GM19372 (cell line): ENCODE data around the gene TMEM190.

Experiments
- ATAC-seq: cut with Tn5 transposase; IDR thresholded peaks from one replicate; pipeline ENCODE4 v1.9.1; 2021; ENCODE audit warnings: mild to moderate bottlenecking, low read depth, moderate library complexity; ENCODE audit not compliant: unreplicated experiment

TMEM190 gene

DNA sequence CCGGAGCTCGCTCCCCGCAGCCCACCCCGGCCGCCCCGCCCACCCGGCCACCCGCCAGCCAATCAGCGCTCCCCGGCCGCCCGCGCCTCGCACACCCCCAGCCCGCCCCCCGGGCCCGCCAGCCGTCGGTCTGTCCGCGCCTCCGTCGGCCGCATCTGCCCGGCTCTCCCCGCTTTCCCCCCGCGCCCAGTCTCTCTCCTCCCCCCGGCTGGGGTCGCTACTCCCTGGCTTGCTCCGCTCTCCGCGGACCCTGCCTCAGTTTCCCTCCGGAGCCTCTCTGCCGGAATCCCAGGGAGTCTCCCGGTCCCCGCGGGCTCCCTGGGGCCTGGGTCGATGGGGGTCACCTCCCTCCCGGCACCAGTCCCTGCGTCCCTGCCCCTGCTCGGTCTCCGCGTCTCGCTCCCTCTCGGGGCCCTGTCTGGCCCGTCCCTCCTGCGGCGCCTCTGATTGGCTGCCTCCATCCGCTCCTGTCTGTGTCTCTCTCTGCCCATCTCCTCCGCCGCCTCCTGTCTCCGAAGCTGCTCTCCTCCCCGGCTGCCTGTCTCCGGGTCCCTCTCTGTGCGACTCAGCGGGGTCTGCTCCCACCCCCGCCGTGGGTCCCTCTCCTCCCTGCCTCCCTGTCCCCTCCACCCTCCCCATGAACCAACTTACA is 6.8 kb upstream of the TMEM190 start:
- no peak for ATAC-seq

DNA sequence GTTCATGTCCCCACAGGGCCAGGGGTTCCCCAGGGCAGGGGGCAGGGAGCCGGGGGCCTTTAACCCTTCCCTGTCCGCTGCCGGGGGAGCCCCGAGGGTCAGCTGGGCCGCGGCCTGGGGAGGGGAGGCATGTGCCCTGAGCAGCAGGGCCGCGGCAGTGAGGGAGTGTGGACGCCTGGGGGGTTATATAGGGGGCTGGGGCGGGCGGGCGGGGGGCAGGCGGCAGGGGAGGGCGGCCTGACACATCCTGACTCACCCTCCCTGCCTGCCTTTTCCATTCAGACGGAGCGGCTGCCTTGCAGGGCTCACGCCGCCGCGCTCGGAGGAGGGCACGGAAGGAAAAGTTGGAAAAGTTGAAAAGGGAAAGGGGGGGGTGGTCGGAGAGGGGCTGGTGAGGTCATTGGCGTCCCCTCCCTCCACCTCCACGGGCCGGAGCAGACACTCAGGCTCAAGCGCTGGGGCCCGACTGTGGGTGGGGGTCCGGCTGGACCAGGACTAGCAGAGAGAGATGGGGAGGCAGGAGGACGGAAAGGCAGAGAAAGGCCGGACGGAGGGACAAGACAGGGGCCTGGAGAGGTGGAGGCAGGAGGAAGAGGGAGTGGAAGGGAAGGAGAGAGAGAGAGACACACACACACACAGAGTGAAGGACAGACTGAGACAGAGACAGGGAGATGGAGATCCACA is 6.2 kb upstream of the TMEM190 start, which contains the start of gene IL11:
IL11 (minus strand) TSS at position 159 of the 684 bp plus-strand sequence; CDS start at position 6, 153 bp downstream.
- no peak for ATAC-seq

DNA sequence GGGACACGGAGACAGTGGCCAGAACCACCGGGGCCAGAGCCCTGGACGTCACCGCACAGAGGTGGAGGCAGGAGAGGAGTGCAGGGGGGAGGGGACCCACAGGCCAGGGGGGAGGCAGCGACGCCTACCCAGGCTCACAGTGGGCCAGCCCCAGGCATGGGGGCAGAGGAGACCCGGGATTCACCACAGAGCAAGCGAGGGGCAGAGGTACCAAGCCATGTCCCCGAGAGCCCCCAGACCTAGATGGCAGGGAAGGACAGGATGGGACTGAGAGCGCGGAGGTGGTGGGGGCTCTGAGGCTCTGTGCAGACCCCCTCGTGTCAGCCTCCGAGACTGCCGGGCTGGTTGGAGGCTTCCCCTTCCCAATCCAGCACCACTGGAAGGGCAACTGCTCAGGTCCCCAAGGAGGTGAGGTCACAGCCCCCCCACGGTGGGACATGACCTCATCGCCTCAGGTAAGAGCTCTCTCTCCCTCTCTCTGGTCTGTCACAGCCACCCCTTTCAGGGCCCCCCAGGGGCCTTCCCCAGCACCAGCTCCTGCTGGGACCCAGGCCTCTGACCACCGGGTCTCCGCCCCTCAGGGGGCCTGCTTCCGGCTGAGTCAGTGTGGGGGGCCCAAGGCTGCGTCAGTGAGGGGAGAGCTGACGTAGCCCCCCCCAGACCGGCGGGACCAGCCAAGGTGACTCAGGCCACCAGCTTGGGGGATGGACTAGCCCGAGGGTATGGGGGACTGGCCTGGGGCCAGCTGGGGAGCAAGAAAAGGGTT is 4.1 kb upstream of the TMEM190 start:
- ATAC-seq, result no peak

DNA sequence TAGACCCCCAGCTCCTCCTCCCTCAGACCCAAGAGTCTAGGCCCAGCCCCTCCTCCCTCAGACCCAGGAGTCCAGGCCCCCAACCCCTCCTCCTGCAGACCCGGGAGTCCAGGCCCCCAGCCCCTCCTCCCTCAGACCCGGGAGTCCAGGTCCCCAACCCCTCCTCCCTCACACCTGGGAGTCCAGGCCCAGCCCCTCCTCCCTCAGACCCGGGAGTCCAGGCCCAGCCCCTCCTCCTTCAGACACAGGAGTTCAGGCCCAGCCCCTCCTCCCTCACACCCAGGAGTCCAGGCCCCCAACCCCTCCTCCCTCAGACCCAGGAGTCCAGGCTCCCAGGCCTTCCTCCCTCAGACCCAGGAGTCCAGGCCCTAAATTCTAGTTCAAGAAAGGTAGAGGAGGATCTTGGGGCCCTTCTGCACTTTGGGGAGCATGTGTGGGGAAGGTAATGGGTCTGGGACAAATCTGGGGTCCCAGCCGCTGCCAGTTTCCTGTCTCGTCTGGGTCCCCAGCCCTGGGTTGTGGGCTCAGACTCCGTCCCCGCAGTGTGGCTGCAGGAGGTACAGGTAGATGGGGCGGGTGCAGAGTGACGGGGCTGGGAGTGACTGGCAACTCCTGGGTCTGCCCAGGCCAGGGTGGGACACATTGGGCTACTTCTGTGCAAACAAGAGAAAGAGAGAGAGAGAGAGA is 3.2 kb upstream of the TMEM190 start:
- no peak for ATAC-seq

DNA sequence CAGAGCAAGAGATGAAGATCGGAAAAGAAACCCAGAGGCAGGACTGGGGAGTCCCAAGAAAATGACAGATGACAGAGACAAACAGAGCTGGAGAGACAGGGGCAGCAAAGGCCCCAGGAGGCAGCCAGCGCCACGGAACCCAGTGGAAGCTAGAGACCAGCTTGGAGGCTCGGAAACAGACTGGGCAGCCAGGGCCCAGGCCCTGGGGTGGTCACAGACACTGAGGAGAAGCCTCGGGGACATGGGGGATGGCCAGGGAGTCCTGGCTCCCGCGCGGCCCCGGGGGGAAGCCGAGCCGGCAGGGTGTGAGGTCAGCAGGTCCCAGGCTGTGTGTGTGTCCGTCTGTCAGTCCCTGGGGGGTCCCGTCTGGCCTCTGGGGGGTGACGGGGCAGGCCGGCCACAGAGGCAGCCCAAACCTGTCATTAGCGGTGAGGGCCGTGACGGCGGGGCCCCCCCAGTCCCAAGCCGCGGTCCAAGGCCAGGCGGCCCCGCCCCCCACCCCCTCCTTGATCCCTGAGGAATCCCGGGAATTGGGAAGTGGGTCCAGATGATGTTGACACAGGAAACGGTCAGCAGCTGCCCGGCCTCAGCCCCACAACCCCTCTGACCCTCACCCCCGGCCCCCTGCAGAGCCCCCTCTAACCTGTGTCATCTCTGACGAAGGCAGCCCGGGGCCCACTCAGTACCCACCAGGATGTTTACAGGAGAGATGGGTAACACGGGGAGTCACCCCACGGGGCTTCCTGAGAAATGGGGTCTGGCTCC is 2.5 kb upstream of the TMEM190 start:
- ATAC-seq, result no peak

DNA sequence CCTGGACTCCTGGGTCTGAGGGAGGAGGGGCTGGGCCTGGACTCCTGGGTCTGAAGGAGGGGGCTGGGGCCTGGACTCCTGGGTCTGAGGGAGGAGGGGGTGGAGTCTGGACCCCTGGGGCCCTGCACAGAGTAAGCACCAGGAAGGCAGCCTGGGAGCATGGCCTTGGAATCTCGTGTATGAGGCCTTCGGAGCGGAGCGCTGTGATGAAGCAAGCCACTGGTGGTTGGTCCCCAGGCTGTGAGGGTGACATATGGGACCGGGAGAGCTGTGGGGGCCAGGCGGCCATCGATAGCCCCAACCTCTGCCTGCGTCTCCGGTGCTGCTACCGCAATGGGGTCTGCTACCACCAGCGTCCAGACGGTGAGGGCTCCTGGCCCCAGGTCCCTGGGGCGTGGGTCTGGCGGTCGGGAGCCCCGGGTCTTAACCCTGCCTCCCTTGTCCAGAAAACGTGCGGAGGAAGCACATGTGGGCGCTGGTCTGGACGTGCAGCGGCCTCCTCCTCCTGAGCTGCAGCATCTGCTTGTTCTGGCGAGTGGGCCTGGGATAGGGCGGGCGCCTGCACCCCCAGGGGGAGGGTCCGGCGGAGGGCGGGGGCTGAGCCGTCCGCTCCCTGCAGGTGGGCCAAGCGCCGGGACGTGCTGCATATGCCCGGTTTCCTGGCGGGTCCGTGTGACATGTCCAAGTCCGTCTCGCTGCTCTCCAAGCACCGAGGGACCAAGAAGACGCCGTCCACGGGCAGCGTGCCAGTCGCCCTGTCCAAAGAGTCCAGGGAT is 918 bp downstream of the TMEM190 start:
- ATAC-seq, result no peak

DNA sequence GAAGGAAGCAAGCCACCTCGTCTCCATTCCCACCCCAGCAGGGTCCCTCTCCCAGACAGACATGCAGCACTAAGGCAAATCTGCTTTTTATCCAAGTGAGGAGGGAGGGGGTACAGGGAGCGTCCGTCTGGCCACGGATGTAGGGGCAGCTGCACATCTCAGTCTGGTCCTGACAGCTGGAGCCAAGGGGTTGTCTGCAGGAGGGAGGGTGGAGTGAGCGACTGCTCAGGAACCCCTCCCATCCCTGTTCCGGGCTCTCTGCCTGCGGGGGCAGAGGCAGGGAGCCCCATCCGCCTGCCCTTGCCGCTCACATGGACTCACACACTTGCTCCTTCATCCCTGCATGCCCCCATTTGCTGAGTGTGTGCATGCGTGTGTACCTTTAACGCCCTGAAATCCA is 2.5 kb downstream of the TMEM190 start:
- ATAC-seq, result no peak

DNA sequence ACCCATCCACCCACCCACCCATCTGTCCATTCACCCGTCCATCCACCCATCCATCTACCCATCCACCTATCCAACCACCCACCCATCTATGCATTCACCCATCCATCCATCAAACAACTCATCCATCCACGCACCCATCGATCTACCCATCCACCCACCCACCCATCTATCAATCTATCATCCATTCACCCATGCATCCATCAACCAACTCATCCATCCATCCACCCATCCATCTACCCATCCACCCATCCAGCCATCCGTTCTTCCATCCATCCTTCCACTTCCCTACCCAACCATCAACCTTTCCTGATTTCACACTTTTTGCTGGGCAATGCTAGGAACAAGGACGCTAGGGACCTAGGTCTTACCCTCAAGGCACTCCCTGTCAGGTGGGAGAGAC is 5.4 kb downstream of the TMEM190 start:
- no peak for ATAC-seq

DNA sequence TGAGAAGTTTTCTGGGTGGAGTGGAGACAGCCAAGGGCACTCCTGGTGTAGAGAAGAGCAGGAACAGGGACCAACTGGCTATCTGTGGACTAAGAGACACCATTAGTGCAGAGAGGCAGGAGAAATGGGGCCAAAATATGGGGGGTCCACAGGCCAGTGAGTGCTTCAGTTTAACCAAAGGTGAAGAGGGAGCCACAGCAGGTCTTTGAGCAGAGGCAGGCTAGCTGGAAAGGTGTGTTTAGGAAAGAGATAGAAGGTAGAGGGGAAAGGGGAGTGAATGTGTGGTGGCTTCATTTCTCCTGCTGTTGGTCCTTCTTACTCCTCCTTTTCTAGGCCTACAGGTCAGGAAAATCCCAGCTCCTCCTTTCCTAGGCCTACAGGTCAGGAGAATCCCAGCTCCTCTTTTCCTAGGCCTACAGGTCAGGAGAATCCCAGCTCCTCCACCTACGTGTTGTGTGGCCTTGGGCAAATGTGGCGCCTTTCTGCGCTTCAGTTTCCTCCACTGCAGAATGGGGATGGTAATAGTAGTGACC is 6.0 kb downstream of the TMEM190 start:
- no peak for ATAC-seq

DNA sequence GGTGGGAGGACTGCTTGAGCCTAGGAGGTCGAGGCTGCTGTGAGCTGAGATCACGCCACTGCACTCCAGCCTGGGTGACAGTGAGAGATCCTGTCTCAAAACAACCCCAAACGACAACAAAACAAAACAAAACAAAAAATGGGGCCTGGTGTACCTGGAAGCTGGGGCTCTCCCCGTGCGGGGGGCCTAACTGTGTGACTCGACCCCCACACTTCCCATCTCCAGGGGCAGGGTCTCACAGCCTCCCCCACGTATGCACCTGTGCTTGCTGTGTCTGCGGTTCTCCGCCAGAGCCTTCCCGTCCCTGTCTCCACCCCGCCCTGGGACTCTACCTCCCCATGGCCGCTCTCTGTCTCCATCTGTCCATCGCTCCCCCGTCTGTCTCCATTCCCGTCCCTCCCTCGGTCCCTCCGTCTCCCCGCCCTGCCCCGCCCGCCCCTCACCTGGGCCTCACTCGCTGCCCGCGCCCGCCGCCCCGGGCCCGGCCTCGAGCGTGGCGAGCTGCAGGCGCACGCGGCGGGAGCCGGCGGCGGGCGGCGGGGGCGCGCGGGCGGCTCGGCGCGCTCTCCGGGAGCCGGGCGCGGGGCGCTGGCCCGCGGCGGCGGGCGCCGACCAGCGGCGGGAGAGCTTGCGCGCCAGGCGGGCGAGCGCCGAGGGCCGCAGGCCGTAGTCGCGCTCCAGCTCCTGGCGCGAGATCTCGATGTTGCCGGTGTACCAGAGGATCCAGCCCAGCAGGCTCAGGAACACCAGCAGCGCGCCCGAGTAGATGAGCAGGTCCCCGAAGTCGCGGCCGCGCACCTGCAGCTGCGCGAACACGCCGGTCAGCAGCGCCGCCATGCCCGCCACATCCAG is 6.9 kb downstream of the TMEM190 start:
- ATAC-seq, result no peak

DNA sequence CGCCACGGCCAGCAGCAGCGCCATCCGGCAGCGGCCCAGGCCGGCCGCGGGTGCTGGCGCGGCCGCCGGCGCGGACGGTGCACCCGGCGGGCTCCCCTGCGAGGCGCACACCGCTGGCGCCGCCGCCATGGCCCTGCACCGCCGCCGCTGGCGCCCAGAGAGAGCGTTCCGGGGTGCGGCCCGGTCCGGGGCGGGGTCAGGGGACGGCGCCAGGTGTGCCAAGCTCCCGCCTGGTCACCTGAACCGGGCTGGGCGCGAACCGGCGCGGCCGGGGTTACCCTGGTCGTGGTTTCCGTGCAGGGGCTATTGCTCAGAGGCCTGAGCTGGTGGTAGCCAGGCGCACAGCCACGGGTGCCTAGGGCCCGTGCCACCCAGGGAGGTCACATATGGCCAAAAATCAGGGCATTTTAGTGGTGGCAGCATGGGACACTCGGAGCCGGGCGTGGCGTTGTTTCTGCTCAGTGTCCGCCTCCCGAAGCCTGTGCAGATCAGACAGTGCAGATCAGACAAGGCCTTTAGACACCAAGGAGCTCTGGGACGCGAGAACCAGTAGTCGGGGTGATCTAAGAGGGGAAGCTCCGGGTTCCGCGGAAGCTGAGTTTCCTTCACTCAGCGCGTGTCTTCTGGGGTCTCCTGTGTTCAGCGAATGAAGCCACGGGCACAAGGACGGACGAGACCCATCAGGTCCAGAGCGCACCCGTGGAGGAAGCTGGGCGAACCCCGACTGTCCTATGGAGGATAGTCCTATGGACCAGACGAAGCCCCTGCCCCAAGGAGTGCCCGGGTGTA is 7.7 kb downstream of the TMEM190 start, which contains the start of gene TMEM238:
TMEM238 (minus strand) TSS at position 162 of the 789 bp plus-strand sequence; CDS start at position 129, 33 bp downstream.
- no peak for ATAC-seq

DNA sequence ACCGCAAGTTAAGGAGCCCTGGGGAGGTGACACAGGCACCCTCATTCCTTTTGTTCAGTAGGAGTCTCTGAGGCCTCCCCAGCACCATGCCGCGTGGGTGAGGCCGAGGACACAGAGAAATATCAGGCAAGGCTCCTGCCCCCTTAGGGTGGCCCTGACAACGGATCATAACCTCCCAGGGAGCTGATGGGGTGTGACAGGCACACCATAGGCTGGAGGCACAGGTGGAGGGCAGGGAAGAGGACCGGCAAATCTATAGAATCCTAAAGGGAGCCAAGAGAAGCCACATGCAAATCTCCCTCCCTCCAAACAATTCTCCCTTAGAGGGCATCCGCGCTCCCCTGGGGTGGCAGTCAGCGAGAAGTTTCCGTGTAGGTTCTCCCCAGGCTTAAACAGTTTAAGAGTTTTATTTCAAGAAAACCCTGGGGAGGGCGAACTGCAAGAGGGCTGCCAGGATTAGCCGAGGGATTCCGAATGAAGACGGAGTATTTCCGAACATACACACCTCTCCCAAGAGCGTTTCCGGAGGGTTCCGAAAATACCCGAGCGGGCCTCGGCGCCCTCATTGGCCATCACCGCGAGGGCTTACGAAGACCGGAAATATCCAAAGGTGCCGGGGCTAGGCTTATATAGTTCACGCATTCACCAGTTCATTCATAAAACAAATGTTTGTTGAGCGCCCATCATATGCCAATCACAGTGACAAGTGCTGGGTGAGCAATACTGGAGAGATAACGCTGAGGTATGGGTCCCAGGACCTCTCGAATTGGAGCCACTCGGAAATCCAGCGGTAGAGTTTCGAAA is 8.5 kb downstream of the TMEM190 start:
- peak; percentile 46 for ATAC-seq

DNA sequence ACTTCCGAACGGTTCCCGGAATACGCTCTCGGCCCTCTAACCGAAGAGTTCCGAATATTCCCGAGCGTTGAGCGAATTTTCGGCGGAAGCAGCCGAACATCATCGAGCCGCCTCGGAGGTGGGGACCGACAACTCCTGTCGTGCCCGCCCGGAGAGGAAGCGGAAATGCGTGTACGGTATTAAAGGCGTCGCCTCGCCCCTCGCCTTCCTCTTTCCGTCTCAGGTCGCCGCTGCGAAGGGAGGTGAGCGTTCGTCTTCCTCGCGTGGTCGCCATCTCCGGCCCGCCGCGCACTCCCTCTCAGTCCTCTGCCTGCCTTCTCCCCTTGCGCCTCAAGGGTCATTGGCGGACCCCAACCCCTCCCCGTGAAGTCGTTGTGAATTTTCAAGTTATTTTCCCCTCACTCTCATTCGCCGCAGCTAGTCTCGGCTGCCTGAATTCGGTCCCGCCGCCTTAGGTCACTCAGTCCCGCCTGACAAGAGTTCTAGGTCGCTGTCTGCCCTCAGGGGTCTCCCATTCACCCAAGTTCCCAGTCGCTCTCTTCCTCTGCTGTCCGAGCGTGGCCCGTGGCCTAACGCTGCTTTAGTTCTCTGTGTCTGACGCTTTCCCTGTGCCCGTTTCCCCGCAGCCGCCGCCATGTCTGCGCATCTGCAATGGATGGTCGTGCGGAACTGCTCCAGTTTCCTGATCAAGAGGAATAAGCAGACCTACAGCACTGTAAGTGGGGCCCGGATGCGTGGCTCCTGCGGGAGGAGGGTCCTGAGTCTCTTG is 9.3 kb downstream of the TMEM190 start, which contains the start of gene RPL28:
RPL28 (plus strand) TSS at position 209 of the 769 bp plus-strand sequence; CDS start at position 635, 426 bp downstream.
- peak; percentile 62 for ATAC-seq

DNA sequence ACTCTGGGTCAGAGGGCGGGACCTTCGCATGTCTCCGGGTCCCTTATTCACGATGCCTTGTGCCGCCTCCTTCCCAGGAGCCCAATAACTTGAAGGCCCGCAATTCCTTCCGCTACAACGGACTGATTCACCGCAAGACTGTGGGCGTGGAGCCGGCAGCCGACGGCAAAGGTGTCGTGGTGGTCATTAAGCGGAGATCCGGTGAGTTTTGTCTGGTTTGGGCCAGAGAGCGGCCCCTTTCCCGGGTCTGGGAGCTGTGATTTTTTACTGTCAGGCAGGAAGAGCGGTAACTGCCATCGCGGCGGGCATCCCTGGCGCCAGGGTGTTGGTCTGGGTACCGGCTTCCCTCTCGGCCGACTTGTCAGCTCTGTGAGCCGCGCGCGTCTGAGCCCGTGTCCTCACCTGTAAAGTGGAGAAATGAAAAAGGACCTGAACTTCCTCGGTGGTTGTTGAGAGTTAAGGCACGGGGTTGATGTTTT is 9.9 kb downstream of the TMEM190 start:
- no peak for ATAC-seq

DNA sequence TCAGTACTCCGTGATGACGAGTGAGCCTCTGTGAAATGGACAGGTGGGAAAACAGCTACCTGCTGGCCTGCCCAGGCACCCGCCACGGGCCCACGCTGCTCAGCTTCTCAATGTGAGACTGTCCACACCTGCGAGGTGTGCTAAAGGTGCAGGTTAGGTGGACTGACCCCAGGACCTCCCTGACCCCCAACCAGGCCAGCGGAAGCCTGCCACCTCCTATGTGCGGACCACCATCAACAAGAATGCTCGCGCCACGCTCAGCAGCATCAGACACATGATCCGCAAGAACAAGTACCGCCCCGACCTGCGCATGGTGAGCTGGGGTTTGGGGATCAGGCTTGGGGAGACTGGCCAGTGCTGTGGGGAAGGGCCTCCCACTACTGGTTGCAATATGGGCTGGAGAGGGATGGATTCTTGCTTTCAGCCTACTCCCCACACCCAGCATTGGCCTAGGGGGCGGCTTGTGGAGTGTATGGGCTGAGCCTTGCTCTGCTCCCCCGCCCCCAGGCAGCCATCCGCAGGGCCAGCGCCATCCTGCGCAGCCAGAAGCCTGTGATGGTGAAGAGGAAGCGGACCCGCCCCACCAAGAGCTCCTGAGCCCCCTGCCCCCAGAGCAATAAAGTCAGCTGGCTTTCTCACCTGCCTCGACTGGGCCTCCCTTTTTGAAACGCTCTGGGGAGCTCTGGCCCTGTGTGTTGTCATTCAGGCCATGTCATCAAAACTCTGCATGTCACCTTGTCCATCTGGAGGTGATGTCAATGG is 11.3 kb downstream of the TMEM190 start:
- no peak for ATAC-seq
